ENCODE results near the gene SLC17A2. TPM values are rescaled to one million over a fixed set of nuclear protein-coding genes. Genes with fewer than 3 reads are reported as not detected.

Gene SLC17A2
- total and polyA plus RNA-seq, 2 of the 4 experiments (the other 2 are of a cell fraction), result not detected

GRCh38 chr6:25956226-25956625 lies 25.7 kb upstream of the SLC17A2 start:
- H2AFZ ChIP-seq (replicated peaks; ENCODE audit: low read length, poor library complexity), result no peak overlapping the region
- H2BK20ac ChIP-seq (ENCODE audit: low read depth, low read length), result no peak overlapping the region
- no peaks in the 10 kb centered on the region for H3K9me3 ChIP-seq (ENCODE audit: control insufficient read depth, insufficient read depth, low read length)
- H4K20me1 ChIP-seq (ENCODE audit: insufficient read depth, low read length), result no peaks in the 10 kb centered on the region
- peaks cover 6% of the 10 kb centered on the region; the same call in 1 of the 2 replicates for H3K4me1 ChIP-seq (ENCODE audit: control insufficient read depth, insufficient read depth, low read length)
- no peaks in the 10 kb centered on the region for H3K79me1 ChIP-seq (ENCODE audit: low read depth in 1 of 2, low read length in 2 of 2)
- TF ChIP-seq FOS (IDR thresholded peaks at IDR 0.05; ENCODE audit: low read depth, low read length) (no peak), MXI1 (IDR thresholded peaks at IDR 0.05; ENCODE audit: borderline replicate concordance, low read depth, low read length) (no peak), NFE2L2 (IDR thresholded peaks at IDR 0.05; ENCODE audit: low read depth, low read length) (no peak), MAZ (IDR thresholded peaks at IDR 0.05; ENCODE audit: borderline replicate concordance, low read depth, low read length) (no peak), ELK1 (IDR thresholded peaks at IDR 0.05; ENCODE audit: borderline replicate concordance, low read depth, low read length) (no peak), POLR2A (IDR thresholded peaks at IDR 0.05; ENCODE audit: low read depth, low read length) (no peak), RFX5 (IDR thresholded peaks at IDR 0.05; ENCODE audit: low read depth, low read length) (no peak), RCOR1 (IDR thresholded peaks at IDR 0.05; ENCODE audit: insufficient replicate concordance, low read length) (no peak), SMC3 (IDR thresholded peaks at IDR 0.05; ENCODE audit: low read depth, low read length) (no peak), MAFK (IDR thresholded peaks at IDR 0.05; ENCODE audit: low read depth, low read length) (no peak), BHLHE40 (IDR thresholded peaks at IDR 0.05; ENCODE audit: low read depth, low read length) (no peak), CEBPB (IDR thresholded peaks at IDR 0.05; ENCODE audit: low read depth, low read length) (no peak), RAD21 (IDR thresholded peaks at IDR 0.05; ENCODE audit: low read length) (no peak), CTCF (conservative IDR thresholded peaks at IDR 0.05; ENCODE audit: low read depth, low read length) (no peak), CHD1 (IDR thresholded peaks at IDR 0.05; ENCODE audit: low read depth, low read length) (no peak)
- TF ChIP-seq, protein P1, sequence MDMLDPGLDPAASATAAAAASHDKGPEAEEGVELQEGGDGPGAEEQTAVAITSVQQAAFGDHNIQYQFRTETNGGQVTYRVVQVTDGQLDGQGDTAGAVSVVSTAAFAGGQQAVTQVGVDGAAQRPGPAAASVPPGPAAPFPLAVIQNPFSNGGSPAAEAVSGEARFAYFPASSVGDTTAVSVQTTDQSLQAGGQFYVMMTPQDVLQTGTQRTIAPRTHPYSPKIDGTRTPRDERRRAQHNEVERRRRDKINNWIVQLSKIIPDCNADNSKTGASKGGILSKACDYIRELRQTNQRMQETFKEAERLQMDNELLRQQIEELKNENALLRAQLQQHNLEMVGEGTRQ (IDR thresholded peaks at IDR 0.05; ENCODE audit: low read depth, low read length), result no peak
- H3K56ac ChIP-seq (ENCODE audit: extremely low read depth, insufficient read depth, low read length), result no peak overlapping the region
- H3K4me3 ChIP-seq (ENCODE audit: insufficient read depth, low read depth, low read length), result no peak overlapping the region
- H3K14ac ChIP-seq (replicated peaks; ENCODE audit: low read depth, low read length), result no peak overlapping the region
- no TSS peak for BruUV-seq (replicated peaks)
- no peak overlapping the region for H3K4me2 ChIP-seq (ENCODE audit: low read depth, low read length)
- no peak overlapping the region for H3K23ac ChIP-seq (ENCODE audit: low read depth, low read length)
- WGBS, 2 experiments (ENCODE audit: extremely low coverage in 2 of 2, insufficient read length in 1 of 2), result 57% methylated on average over 1 of the region's 3 CpGs; no CpG with 5 or more reads in 1 of the 2 experiments
- intact Hi-C loops (cut with micrococcal nuclease), result no loop called here
- in situ Hi-C loops (cut with MboI; ENCODE audit: low sequenced_read_pairs), result no loop called here
- H3K9me1 ChIP-seq (ENCODE audit: insufficient read depth, low read length), result no peaks in the 10 kb centered on the region
- no peak overlapping the region for H4K91ac ChIP-seq (ENCODE audit: insufficient read depth, low read depth, low read length)
- no peaks in the 10 kb centered on the region for H3K36me3 ChIP-seq (ENCODE audit: control insufficient read depth, insufficient read depth, low read length)
- no peak overlapping the region for H2BK15ac ChIP-seq (ENCODE audit: low read depth, low read length)
- no peak overlapping the region for H2BK120ac ChIP-seq (ENCODE audit: low read depth, low read length)
- no peak overlapping the region for H4K5ac ChIP-seq (ENCODE audit: low read depth, low read length)
- DNase-seq (no peak), ATAC-seq (ENCODE audit: low read depth) (no peak)
- ChIA-PET CTCF (no interaction called here), POLR2A (ENCODE audit: unreplicated experiment) (no interaction called here)
- H3K27me3 ChIP-seq (ENCODE audit: control insufficient read depth, insufficient read depth, low read length), result no peaks in the 10 kb centered on the region
- dilution Hi-C loops (cut with HindIII; ENCODE audit: low sequenced_read_pairs, unreplicated experiment), result no loop called here
- H3K4ac ChIP-seq (ENCODE audit: low read depth, low read length), result no peak overlapping the region
- H2AK9ac ChIP-seq (replicated peaks; ENCODE audit: low read depth, low read length, poor library complexity), result no peak overlapping the region
- no peak overlapping the region for H2BK5ac ChIP-seq (ENCODE audit: low read depth, low read length, poor library complexity, severe bottlenecking)
- no peak overlapping the region for H3K9ac ChIP-seq (ENCODE audit: low read depth, low read length)
- H3K27ac ChIP-seq (ENCODE audit: insufficient read depth, low read length), result no peak overlapping the region
- H3K18ac ChIP-seq (ENCODE audit: low read depth, low read length), result no peak overlapping the region
- H4K8ac ChIP-seq (ENCODE audit: low read depth in 2 of 2, low read length in 2 of 2), result no peak overlapping the region
- no peak overlapping the region for H2AK5ac ChIP-seq (ENCODE audit: low read depth, low read length)

Measured in IMR-90 (cell line).